ENCODE data around the gene PDPN. TPM values are rescaled to one million over a fixed set of nuclear protein-coding genes. Genes with fewer than 3 reads are reported as not detected.

Gene PDPN
- total and polyA plus RNA-seq, 9 of the 15 experiments (the other 6 are each of a cell fraction or from before 2014, with no cell fraction given), result 0.11 TPM; not detected in 8

DNA sequence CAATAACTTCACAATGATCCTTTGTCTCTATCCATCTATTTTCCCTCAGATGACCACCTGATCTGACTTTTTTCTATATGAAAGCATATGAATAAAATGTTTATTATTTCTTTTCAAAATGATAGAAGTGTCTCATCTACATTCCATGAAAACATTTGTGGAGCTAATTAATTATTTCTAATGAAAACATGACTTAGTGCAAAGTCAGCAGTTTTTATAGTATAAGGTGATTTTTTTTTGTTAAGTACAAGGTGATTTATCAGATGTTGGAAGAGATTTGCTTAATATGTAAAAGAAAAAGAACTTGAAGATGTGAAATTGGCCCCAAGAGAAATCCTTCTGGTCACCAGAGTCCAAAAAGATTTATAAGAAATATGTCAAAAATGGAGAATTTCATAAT lies 43.5 kb downstream of the PDPN start (continued):
- TF ChIP-seq HNRNPL (IDR thresholded peaks at IDR 0.05; ENCODE audit: low read depth, low read length), result no peak
- TF ChIP-seq CEBPB (tag; IDR thresholded peaks at IDR 0.05), result no peak
- TF ChIP-seq MAFG (tag; conservative IDR thresholded peaks at IDR 0.05), result peak; percentile 88
- TF ChIP-seq ZNF217 (CRISPR knock-in tag; IDR thresholded peaks at IDR 0.05), result no peak
- peak; percentile 95 for TF ChIP-seq MAFF (IDR thresholded peaks at IDR 0.05; ENCODE audit: low read length)
- TF ChIP-seq, protein P1, sequence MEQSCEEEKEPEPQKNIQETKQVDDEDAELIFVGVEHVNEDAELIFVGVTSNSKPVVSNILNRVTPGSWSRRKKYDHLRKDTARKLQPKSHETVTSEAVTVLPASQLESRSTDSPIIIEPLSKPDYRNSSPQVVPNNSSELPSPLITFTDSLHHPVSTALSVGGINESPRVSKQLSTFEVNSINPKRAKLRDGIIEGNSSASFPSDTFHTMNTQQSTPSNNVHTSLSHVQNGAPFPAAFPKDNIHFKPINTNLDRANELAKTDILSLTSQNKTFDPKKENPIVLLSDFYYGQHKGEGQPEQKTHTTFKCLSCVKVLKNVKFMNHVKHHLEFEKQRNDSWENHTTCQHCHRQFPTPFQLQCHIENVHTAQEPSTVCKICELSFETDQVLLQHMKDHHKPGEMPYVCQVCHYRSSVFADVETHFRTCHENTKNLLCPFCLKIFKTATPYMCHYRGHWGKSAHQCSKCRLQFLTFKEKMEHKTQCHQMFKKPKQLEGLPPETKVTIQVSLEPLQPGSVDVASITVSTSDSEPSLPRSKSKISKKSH (CRISPR knock-in tag; IDR thresholded peaks at IDR 0.05), result no peak
- no peak for TF ChIP-seq ELK1 (CRISPR knock-in tag; IDR thresholded peaks at IDR 0.05)
- TF ChIP-seq CBX5 (IDR thresholded peaks at IDR 0.05; ENCODE audit: borderline replicate concordance, low read depth), result no peak
- no peak for TF ChIP-seq GATAD2A (IDR thresholded peaks at IDR 0.05)
- TF ChIP-seq MCM5 (IDR thresholded peaks at IDR 0.05; ENCODE audit: low read depth), result no peak
- no peak for TF ChIP-seq CREB1 (IDR thresholded peaks at IDR 0.05)
- no peak for TF ChIP-seq CREB1 (CRISPR knock-in tag; IDR thresholded peaks at IDR 0.05)
- TF ChIP-seq, protein P2, sequence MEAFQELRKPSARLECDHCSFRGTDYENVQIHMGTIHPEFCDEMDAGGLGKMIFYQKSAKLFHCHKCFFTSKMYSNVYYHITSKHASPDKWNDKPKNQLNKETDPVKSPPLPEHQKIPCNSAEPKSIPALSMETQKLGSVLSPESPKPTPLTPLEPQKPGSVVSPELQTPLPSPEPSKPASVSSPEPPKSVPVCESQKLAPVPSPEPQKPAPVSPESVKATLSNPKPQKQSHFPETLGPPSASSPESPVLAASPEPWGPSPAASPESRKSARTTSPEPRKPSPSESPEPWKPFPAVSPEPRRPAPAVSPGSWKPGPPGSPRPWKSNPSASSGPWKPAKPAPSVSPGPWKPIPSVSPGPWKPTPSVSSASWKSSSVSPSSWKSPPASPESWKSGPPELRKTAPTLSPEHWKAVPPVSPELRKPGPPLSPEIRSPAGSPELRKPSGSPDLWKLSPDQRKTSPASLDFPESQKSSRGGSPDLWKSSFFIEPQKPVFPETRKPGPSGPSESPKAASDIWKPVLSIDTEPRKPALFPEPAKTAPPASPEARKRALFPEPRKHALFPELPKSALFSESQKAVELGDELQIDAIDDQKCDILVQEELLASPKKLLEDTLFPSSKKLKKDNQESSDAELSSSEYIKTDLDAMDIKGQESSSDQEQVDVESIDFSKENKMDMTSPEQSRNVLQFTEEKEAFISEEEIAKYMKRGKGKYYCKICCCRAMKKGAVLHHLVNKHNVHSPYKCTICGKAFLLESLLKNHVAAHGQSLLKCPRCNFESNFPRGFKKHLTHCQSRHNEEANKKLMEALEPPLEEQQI (IDR thresholded peaks at IDR 0.05), result no peak
- no peak for TF ChIP-seq FIP1L1 (IDR thresholded peaks at IDR 0.05; ENCODE audit: low read depth, low read length, poor library complexity, severe bottlenecking)
- TF ChIP-seq ZNF316 (IDR thresholded peaks at IDR 0.05), result peak; percentile 96
- no peak for TF ChIP-seq MIER1 (IDR thresholded peaks at IDR 0.05; ENCODE audit: low read depth)
- TF ChIP-seq RBM22 (IDR thresholded peaks at IDR 0.05; ENCODE audit: low read depth, low read length, poor library complexity, severe bottlenecking), result no peak
- TF ChIP-seq LEF1 (IDR thresholded peaks at IDR 0.05), result no peak
- no peak for TF ChIP-seq ZNF507 (tag; conservative IDR thresholded peaks at IDR 0.05)
- TF ChIP-seq, protein P3, sequence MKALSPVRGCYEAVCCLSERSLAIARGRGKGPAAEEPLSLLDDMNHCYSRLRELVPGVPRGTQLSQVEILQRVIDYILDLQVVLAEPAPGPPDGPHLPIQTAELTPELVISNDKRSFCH (CRISPR knock-in tag; IDR thresholded peaks at IDR 0.05), result no peak
- TF ChIP-seq, protein P3 (tag; IDR thresholded peaks at IDR 0.05), result no peak
- TF ChIP-seq ZNF175 (CRISPR knock-in tag; IDR thresholded peaks at IDR 0.05; ENCODE audit: low read depth), result no peak
- no peak for TF ChIP-seq KAT2B (IDR thresholded peaks at IDR 0.05; ENCODE audit: low read depth, low read length)
- TF ChIP-seq MAFK (IDR thresholded peaks at IDR 0.05; ENCODE audit: low read length), result peak; percentile 97
- TF ChIP-seq ZNF551 (CRISPR knock-in tag; IDR thresholded peaks at IDR 0.05), result no peak
- no peak for TF ChIP-seq NR2C2 (CRISPR knock-in tag; IDR thresholded peaks at IDR 0.05)
- TF ChIP-seq NR2C2 (tag; IDR thresholded peaks at IDR 0.05), result no peak
- TF ChIP-seq C11orf30 (IDR thresholded peaks at IDR 0.05; ENCODE audit: low read depth), result peak; percentile 87
- no peak for TF ChIP-seq ZNF165 (CRISPR knock-in tag; IDR thresholded peaks at IDR 0.05; ENCODE audit: borderline replicate concordance)

All from K562 (cell line).